Measurements from ENCODE around the gene DGKI.

The DGKI gene

GRCh38 chr7:137613006-137613525 is 233.7 kb downstream of the DGKI start:
- in situ Hi-C loops (cut with MboI; ENCODE audit: low sequenced_read_pairs) = loop anchor here (25.0 kb wide), 1 partner anchor 399 kb away; the partner anchor contains the start of gene CREB3L2

- in situ Hi-C loops (cut with MboI; ENCODE audit: low sequenced_read_pairs) = loop anchor here (25.0 kb wide), 1 partner anchor 401 kb away; the partner anchor contains the start of gene CREB3L2
Measured at GRCh38 chr7:137611606-137612005, 235.2 kb downstream of the DGKI start.

- in situ Hi-C loops (cut with MboI; ENCODE audit: low sequenced_read_pairs) = loop anchor here (25.0 kb wide), 1 partner anchor 403 kb away; the partner anchor contains the start of gene CREB3L2
Measured at GRCh38 chr7:137609500-137609899, 237.3 kb downstream of the DGKI start.

- in situ Hi-C loops (cut with MboI; ENCODE audit: low sequenced_read_pairs) = loop anchor here (25.0 kb wide), 1 partner anchor 406 kb away; the partner anchor contains the start of gene CREB3L2
Measured at GRCh38 chr7:137606061-137606674, 240.6 kb downstream of the DGKI start.

- in situ Hi-C loops (cut with MboI; ENCODE audit: low sequenced_read_pairs) = loop anchor here (25.0 kb wide), 1 partner anchor 409 kb away; the partner anchor contains the start of gene CREB3L2
Measured at GRCh38 chr7:137603043-137603442, 243.7 kb downstream of the DGKI start.

- in situ Hi-C loops (cut with MboI; ENCODE audit: low sequenced_read_pairs) = loop anchor here (25.0 kb wide), 1 partner anchor 411 kb away; the partner anchor contains the start of gene CREB3L2
Measured at GRCh38 chr7:137601642-137602041, 245.1 kb downstream of the DGKI start.

- in situ Hi-C loops (cut with MboI; ENCODE audit: low sequenced_read_pairs) = no loop called here
Measured at GRCh38 chr7:137597856-137598255, 248.9 kb downstream of the DGKI start.

- in situ Hi-C loops (cut with MboI; ENCODE audit: low sequenced_read_pairs) = no loop called here
Measured at GRCh38 chr7:137593115-137593711, 253.6 kb downstream of the DGKI start.

- in situ Hi-C loops (cut with MboI; ENCODE audit: low sequenced_read_pairs) = no loop called here
Measured at GRCh38 chr7:137592232-137592896, 254.4 kb downstream of the DGKI start.

GRCh38 chr7:137591421-137591837 is 255.3 kb downstream of the DGKI start:
- in situ Hi-C loops (cut with MboI; ENCODE audit: low sequenced_read_pairs) = no loop called here

GRCh38 chr7:137590756-137591305 is 255.9 kb downstream of the DGKI start:
- in situ Hi-C loops (cut with MboI; ENCODE audit: low sequenced_read_pairs) = no loop called here

- in situ Hi-C loops (cut with MboI; ENCODE audit: low sequenced_read_pairs) = no loop called here
Measured at GRCh38 chr7:137590071-137590755, 256.6 kb downstream of the DGKI start.

GRCh38 chr7:137587326-137587725 is 259.4 kb downstream of the DGKI start:
- in situ Hi-C loops (cut with MboI; ENCODE audit: low sequenced_read_pairs) = no loop called here

GRCh38 chr7:137585591-137585990 is 261.2 kb downstream of the DGKI start:
- in situ Hi-C loops (cut with MboI; ENCODE audit: low sequenced_read_pairs) = no loop called here

- in situ Hi-C loops (cut with MboI; ENCODE audit: low sequenced_read_pairs) = no loop called here
Measured at GRCh38 chr7:137583172-137583571, 263.6 kb downstream of the DGKI start.

GRCh38 chr7:137579913-137580640 is 266.7 kb downstream of the DGKI start:
- in situ Hi-C loops (cut with MboI; ENCODE audit: low sequenced_read_pairs) = no loop called here

GRCh38 chr7:137578541-137578940 is 268.2 kb downstream of the DGKI start:
- in situ Hi-C loops (cut with MboI; ENCODE audit: low sequenced_read_pairs) = no loop called here

- in situ Hi-C loops (cut with MboI; ENCODE audit: low sequenced_read_pairs) = no loop called here
Measured at GRCh38 chr7:137577184-137577583, 269.6 kb downstream of the DGKI start.

GRCh38 chr7:137576481-137576880 is 270.3 kb downstream of the DGKI start:
- in situ Hi-C loops (cut with MboI; ENCODE audit: low sequenced_read_pairs) = no loop called here

GRCh38 chr7:137574812-137575211 is 272.0 kb downstream of the DGKI start:
- in situ Hi-C loops (cut with MboI; ENCODE audit: low sequenced_read_pairs) = no loop called here

Data from HL-60/S4 treated with phorbol 12-myristate 13-acetate at 8.2 ng/mL for 4 days and 3 days (cell line).